Astrocyte of the cerebellum (primary cell): Measurements from ENCODE around the gene JCAD.
A peak's percentile ranks its signal among the peaks of the same experiment; 100 is the strongest.

Experiments used
- DNase-seq: peaks from one replicate; pipeline ENCODE4 v3.0.0-alpha.2; 2011; ENCODE audit warnings: low read depth
- H3K4me3 ChIP-seq: 2 replicates; pipeline ENCODE4 v1.5.1; 2011; ENCODE audit warnings: mild to moderate bottlenecking, low read depth, low read length, moderate library complexity
- in situ Hi-C: cut with HindIII; loops from 2 replicates; pipeline ENCODE4 v1.10.0; 2017; ENCODE audit warnings: low sequenced_read_pairs
- TF ChIP-seq, protein P1 (sequence below): IDR thresholded peaks from 2 replicates; pipeline ENCODE4 v1.5.1; 2012; ENCODE audit warnings: low read length, low read depth, moderate library complexity, mild to moderate bottlenecking; ENCODE audit errors: missing control alignments

JCAD gene

DNA sequence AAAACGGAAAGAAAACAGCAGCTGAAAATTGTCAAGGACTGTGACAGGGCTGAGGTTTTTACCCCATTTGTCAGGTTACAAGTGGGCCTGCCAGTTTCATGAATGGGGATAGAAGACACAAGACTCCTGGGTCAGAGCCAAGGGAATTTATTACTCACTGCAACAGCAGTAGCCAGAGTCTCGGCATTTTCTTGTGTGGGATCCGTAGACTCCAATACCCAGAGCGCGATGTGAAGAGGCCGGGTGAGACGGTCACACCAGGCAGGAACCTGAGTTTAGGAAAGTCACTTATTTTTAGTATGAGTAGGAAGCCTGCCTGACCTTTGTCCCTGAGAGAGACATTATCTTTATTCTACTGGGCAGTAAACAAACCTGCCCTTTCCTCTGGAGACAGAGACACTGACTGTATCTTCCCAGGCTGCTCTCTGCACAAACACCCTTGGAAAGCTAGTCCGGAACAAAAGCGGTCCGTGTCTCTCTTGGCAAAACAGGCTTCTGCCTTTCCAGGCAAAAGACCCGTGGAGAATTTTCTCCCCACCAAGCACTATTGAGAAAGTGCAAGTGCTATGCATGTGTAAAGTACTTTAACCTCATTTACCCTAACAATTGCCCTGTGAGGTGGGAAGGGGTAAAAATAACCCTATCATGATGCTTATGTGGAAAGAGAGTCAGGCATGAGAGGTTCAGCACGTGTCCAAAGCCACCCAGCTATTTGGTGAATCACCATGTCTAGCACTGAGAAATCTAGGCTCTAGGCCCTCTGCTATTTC, 58.4 kb downstream of the JCAD start:
- no peak overlapping the region for H3K4me3 ChIP-seq
- in situ Hi-C loops = no loop called here
- peak; percentile 89 for DNase-seq
- TF ChIP-seq, protein P1, sequence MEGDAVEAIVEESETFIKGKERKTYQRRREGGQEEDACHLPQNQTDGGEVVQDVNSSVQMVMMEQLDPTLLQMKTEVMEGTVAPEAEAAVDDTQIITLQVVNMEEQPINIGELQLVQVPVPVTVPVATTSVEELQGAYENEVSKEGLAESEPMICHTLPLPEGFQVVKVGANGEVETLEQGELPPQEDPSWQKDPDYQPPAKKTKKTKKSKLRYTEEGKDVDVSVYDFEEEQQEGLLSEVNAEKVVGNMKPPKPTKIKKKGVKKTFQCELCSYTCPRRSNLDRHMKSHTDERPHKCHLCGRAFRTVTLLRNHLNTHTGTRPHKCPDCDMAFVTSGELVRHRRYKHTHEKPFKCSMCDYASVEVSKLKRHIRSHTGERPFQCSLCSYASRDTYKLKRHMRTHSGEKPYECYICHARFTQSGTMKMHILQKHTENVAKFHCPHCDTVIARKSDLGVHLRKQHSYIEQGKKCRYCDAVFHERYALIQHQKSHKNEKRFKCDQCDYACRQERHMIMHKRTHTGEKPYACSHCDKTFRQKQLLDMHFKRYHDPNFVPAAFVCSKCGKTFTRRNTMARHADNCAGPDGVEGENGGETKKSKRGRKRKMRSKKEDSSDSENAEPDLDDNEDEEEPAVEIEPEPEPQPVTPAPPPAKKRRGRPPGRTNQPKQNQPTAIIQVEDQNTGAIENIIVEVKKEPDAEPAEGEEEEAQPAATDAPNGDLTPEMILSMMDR = no peak

DNA sequence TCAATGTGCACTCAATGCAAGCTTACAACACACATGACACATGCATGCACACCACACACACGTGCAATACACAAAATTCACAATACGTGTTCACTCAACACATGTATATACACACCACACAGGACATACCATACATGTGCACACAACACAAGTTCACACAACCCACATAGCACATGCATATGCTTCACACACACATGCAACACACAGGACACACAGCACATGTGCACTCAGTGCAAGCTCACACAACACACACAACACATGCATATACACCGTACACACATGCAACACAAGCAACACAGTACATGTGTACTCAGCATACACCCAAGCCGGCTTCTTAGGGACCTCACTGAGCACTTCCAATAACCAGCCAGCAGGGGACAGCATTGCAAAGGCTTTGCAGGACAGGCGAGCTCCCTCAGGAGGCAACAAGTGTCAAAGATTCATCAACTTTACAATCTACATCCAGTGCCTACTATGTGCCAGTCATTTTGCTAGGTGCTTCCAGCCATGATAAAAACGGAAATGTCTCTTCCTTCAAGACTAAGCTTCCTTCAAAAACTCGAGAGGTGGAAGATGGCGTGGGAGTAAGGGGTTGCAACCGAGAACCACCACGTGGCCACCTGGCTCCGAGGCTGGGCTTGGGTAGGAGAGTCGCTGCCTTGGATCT, 61.1 kb downstream of the JCAD start:
- DNase-seq = peak; percentile 81
- no peak overlapping the region for H3K4me3 ChIP-seq
- in situ Hi-C loops = no loop called here
- TF ChIP-seq, protein P1 = peak; percentile 100

DNA sequence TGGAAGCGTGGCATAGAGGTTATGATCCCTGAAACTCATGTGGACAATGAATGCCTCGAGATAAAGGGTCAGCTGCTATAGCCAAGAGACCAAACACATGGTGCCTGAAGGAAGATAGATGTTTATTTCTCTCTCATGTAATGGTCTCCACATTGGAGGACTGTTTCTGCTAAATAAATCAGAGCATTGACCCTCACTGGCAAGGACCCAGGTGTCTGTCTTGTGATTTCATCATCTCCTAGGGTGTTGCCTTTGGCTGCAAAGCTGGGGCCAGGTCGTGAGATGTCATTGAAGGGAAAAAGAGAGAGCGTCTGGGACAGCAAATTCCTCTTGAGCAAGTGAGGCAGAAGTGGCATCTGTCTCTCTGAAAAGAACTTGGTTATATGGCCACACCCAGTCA, 64.6 kb downstream of the JCAD start:
- H3K4me3 ChIP-seq = no peak overlapping the region
- TF ChIP-seq, protein P1 = no peak
- in situ Hi-C loops = no loop called here
- DNase-seq = no peak

DNA sequence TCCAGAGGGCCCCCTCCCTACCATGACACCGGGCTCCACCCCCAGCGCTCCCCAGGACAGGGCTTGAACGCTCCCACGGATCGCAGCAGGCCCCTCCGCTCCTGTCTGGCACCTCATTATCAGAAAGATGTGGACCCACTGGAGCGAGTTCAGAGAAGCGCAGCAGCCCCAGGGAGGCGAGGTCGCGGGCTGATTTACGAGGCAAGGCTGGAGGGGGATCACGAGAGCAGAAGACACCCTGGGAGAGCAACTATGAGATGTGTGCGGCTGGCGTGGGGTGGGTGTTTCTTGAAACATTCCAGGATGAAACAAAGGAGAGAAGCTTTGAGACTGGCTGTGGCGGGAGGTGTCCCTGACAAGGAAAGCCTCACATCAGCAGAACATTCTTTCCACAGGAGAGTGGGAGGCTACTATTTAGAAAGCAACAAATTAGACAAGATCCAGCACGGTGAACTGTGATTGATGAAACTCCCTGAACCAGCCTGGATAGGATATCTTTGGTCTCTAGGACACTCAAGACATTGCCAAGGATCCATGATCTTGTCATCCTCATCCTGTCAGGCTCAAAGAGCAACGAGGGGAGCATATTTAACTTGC, 66.0 kb downstream of the JCAD start:
- TF ChIP-seq, protein P1 = no peak
- H3K4me3 ChIP-seq = no peak overlapping the region
- in situ Hi-C loops = no loop called here
- DNase-seq = no peak

DNA sequence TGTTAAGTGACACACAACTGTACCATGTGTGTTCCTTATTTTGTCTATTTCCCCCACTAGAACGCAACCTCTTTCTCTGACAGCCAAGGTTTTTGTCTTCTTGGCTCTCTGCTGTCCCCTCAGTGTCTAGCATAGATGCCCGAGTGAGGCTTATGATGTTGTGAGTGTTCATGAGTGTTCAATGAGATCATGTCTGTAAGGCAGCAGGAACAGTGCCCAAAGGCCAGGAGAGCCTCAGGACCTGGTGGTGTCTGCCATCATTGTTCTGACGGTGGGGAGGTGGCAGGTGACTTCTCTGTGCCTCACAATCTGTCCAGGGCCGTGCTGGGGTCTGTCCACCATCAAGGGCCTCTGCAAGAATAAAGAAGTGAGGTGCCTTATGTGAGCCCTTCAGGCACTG, 66.5 kb downstream of the JCAD start:
- no peak for DNase-seq
- in situ Hi-C loops = no loop called here
- TF ChIP-seq, protein P1 = no peak
- no peak overlapping the region for H3K4me3 ChIP-seq

DNA sequence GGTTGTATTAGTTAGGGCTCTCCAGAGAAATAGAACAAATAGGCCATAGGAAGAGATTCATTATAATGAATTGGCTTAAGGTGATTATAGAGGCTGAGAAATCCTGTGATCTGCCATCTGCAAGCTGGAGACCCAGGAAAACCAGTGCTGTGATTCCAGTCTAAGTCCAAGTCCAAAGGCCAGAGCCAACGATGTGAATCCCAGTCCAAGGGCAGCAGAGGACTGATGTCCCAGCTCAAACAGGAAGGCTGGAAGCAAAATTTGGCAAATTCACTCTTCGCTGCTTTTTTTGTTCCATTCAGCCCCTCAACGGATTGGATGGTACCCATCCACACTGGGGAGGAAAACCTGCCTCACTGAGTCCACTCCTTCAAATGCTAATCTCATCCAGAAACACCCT, 68.0 kb downstream of the JCAD start:
- in situ Hi-C loops = no loop called here
- H3K4me3 ChIP-seq = no peak overlapping the region
- DNase-seq = no peak
- TF ChIP-seq, protein P1 = no peak
